ENCODE measurements around the gene SLC37A1.
"Not testable (repeated sequence)": the region's sequence is repeated elsewhere in the genome, so short reads cannot be mapped to it uniquely, and the experiment has no call there.

Gene SLC37A1

GRCh38 chr21:42626171-42626570, 112.5 kb downstream of the SLC37A1 start:
- peaks cover 28% of the 10 kb centered on the region for H3K27me3 Mint-ChIP-seq
- H3K4me3 Mint-ChIP-seq, result no peak overlapping the region
- no peak overlapping the region for H3K27ac Mint-ChIP-seq (ENCODE audit: low read depth)
- no peaks in the 10 kb centered on the region for H3K4me1 Mint-ChIP-seq
- H3K9me3 Mint-ChIP-seq, result no peaks in the 10 kb centered on the region
- ATAC-seq (replicated peaks; ENCODE audit: extremely low read depth, poor library complexity, severe bottlenecking) (no peak), DNase-seq (ENCODE audit: low spot score in 2 of 2) (no peak)
- peaks cover 1% of the 10 kb centered on the region for H3K36me3 Mint-ChIP-seq (ENCODE audit: insufficient read depth)

- H3K27me3 Mint-ChIP-seq, result peaks cover 12% of the 10 kb centered on the region
- no peak for ATAC-seq (replicated peaks; ENCODE audit: extremely low read depth, poor library complexity, severe bottlenecking)
Observed at GRCh38 chr21:42627527-42628289, 114.1 kb downstream of the SLC37A1 start.

GRCh38 chr21:42628466-42629061, 114.9 kb downstream of the SLC37A1 start:
- not testable (repeated sequence) for H3K36me3 Mint-ChIP-seq (ENCODE audit: insufficient read depth); H3K27ac Mint-ChIP-seq (ENCODE audit: low read depth); ATAC-seq (replicated peaks; ENCODE audit: extremely low read depth, poor library complexity, severe bottlenecking); H3K9me3 Mint-ChIP-seq; H3K4me3 Mint-ChIP-seq; H3K4me1 Mint-ChIP-seq; DNase-seq (ENCODE audit: low spot score in 2 of 2); H3K27me3 Mint-ChIP-seq

More at GRCh38 chr21:42627527-42628289, 114.1 kb downstream of the SLC37A1 start:
- no peak for DNase-seq (ENCODE audit: low spot score in 2 of 2)
- Mint-ChIP-seq H3K4me3 (no peak overlapping the region), H3K36me3 (ENCODE audit: insufficient read depth) (peaks cover 1% of the 10 kb centered on the region), H3K4me1 (no peaks in the 10 kb centered on the region), H3K27ac (ENCODE audit: low read depth) (no peak overlapping the region), H3K9me3 (no peaks in the 10 kb centered on the region)

- Mint-ChIP-seq H3K9me3 (no peaks in the 10 kb centered on the region), H3K27ac (ENCODE audit: low read depth) (no peak overlapping the region), H3K4me1 (no peaks in the 10 kb centered on the region), H3K27me3 (no peaks in the 10 kb centered on the region), H3K4me3 (no peak overlapping the region), H3K36me3 (ENCODE audit: insufficient read depth) (peaks cover 1% of the 10 kb centered on the region)
- ATAC-seq (replicated peaks; ENCODE audit: extremely low read depth, poor library complexity, severe bottlenecking), result no peak
- no peak for DNase-seq (ENCODE audit: low spot score in 2 of 2)
Observed at GRCh38 chr21:42629933-42630589, 116.4 kb downstream of the SLC37A1 start.

GRCh38 chr21:42630626-42631025, 117.0 kb downstream of the SLC37A1 start:
- no peaks in the 10 kb centered on the region for H3K27me3 Mint-ChIP-seq
- no peak overlapping the region for H3K4me3 Mint-ChIP-seq
- no peaks in the 10 kb centered on the region for H3K9me3 Mint-ChIP-seq
- H3K4me1 Mint-ChIP-seq, result no peaks in the 10 kb centered on the region
- ATAC-seq (replicated peaks; ENCODE audit: extremely low read depth, poor library complexity, severe bottlenecking) (no peak), DNase-seq (ENCODE audit: low spot score in 2 of 2) (no peak)
- H3K27ac Mint-ChIP-seq (ENCODE audit: low read depth), result no peak overlapping the region
- peaks cover 1% of the 10 kb centered on the region for H3K36me3 Mint-ChIP-seq (ENCODE audit: insufficient read depth)
